HepG2 (cell line): ENCODE data around the gene TDRD9. TPM values are rescaled to one million over a fixed set of nuclear protein-coding genes. Genes with fewer than 3 reads are reported as not detected.
A peak's percentile ranks its signal among the peaks of the same experiment; 100 is the strongest.

Experiments used
- ARNTL ChIP-seq: sonication (generic); formaldehyde crosslinking; IDR thresholded peaks from 2 replicates; pipeline ENCODE4 v1.4.0; 2020; ENCODE audit warnings: mild to moderate bottlenecking, missing genetic modification reagents
- JUNB ChIP-seq: sonication (generic); formaldehyde crosslinking; IDR thresholded peaks from 2 replicates; pipeline ENCODE4 v1.8.0; 2022; ENCODE audit warnings: missing genetic modification reagents, mild to moderate bottlenecking, borderline replicate concordance
- KLF13 ChIP-seq: sonication (generic); formaldehyde crosslinking; IDR thresholded peaks from 2 replicates; pipeline ENCODE4 v1.4.0; 2020; ENCODE audit warnings: mild to moderate bottlenecking, missing genetic modification reagents
- MTA1 ChIP-seq: sonication (generic); formaldehyde crosslinking; IDR thresholded peaks from 2 replicates; pipeline ENCODE4 v1.4.0; 2020; ENCODE audit warnings: missing genetic modification reagents, mild to moderate bottlenecking, borderline replicate concordance
- NFE2L1 ChIP-seq: sonication (generic); formaldehyde crosslinking; IDR thresholded peaks from 2 replicates; pipeline ENCODE4 v1.4.0; 2020; ENCODE audit warnings: missing genetic modification reagents, mild to moderate bottlenecking, borderline replicate concordance
- POLR2AphosphoS5 ChIP-seq: IDR thresholded peaks from 2 replicates; pipeline ENCODE4 v1.6.1; 2012; ENCODE audit warnings: low read depth, low read length
- PRDM10 ChIP-seq: sonication (generic); formaldehyde crosslinking; IDR thresholded peaks from 2 replicates; pipeline ENCODE4 v1.4.0; 2020; ENCODE audit warnings: low read depth, missing genetic modification reagents
- REPIN1 ChIP-seq: sonication (generic); formaldehyde crosslinking; IDR thresholded peaks from 2 replicates; pipeline ENCODE4 v1.8.0; 2022; ENCODE audit warnings: missing genetic modification reagents, low read depth, mild to moderate bottlenecking, borderline replicate concordance
- RFX5 ChIP-seq: IDR thresholded peaks from 2 replicates; pipeline ENCODE4 v1.6.1; 2011; ENCODE audit warnings: low read depth, low read length, improper control_type of control experiment
- TEAD3 ChIP-seq: optimal IDR thresholded peaks from 2 replicates; pipeline ENCODE3; 2016; ENCODE audit warnings: borderline replicate concordance
- TIGD3 ChIP-seq: sonication (generic); formaldehyde crosslinking; IDR thresholded peaks from 2 replicates; pipeline ENCODE4 v1.5.1; 2020; ENCODE audit warnings: mild to moderate bottlenecking, missing genetic modification reagents, borderline replicate concordance
- ZNF17 ChIP-seq: sonication (generic); formaldehyde crosslinking; IDR thresholded peaks from 2 replicates; pipeline ENCODE4 v1.5.0; 2020; ENCODE audit warnings: mild to moderate bottlenecking, missing genetic modification reagents
- ZNF329 ChIP-seq: sonication (generic); formaldehyde crosslinking; IDR thresholded peaks from 2 replicates; pipeline ENCODE4 v1.9.0; 2021; ENCODE audit warnings: low read depth, mild to moderate bottlenecking, missing genetic modification reagents
- ZNF337 ChIP-seq: sonication (generic); formaldehyde crosslinking; IDR thresholded peaks from 2 replicates; pipeline ENCODE4 v1.5.1; 2020; ENCODE audit warnings: missing genetic modification reagents, low read depth, mild to moderate bottlenecking, borderline replicate concordance
- ZNF367 ChIP-seq: sonication (generic); formaldehyde crosslinking; IDR thresholded peaks from 2 replicates; pipeline ENCODE4 v1.4.0; 2020; ENCODE audit warnings: missing genetic modification reagents, borderline replicate concordance
- ZNF577 ChIP-seq: sonication (generic); formaldehyde crosslinking; IDR thresholded peaks from 2 replicates; pipeline ENCODE4 v1.4.0; 2020; ENCODE audit warnings: mild to moderate bottlenecking, low read depth, missing genetic modification reagents, borderline replicate concordance
- ZNF660 ChIP-seq: sonication (generic); formaldehyde crosslinking; IDR thresholded peaks from 2 replicates; pipeline ENCODE4 v1.5.1; 2020; ENCODE audit warnings: mild to moderate bottlenecking, low read depth, missing genetic modification reagents, borderline replicate concordance
- polyA plus RNA-seq, 8 experiments: library from polyadenylated mRNA; depleted of rRNA in 3 of 8; stranded (reverse) in 7 of 8; unstranded in 1 of 8; fragments of >200 nt; fragmentation: Illumina TruSeq in 4 of 8; extraction: Trizol in 4 of 8; gene quantifications; 2 replicates each; pipeline versions ENCODE4 v1.2.1 to v1.2.3, GENCODE V29; 2011 to 2016; ENCODE audit warnings: low read depth in 4 of 8, missing spikeins in 1 of 8, mixed read lengths in 1 of 8; ENCODE audit not compliant: insufficient read depth in 1 of 8
- total RNA-seq, 5 experiments: library from RNA; depleted of rRNA; stranded (reverse); fragments of >200 nt; fragmentation: Illumina TruSeq; extraction: Trizol; gene quantifications; 2 replicates each; pipeline ENCODE4 v1.2.3, GENCODE V29; 2016; ENCODE audit warnings: low read depth in 1 of 5
- TF ChIP-seq, protein P1 (sequence below): sonication (generic); formaldehyde crosslinking; IDR thresholded peaks from 2 replicates; pipeline ENCODE4 v1.9.0; 2021; ENCODE audit warnings: missing genetic modification reagents, mild to moderate bottlenecking, borderline replicate concordance
- TF ChIP-seq, protein P2 (sequence below): sonication (generic); formaldehyde crosslinking; IDR thresholded peaks from 2 replicates; pipeline ENCODE4 v1.8.1; 2023; ENCODE audit warnings: mild to moderate bottlenecking, missing genetic modification reagents
- TF ChIP-seq, protein P3 (sequence below): sonication (generic); formaldehyde crosslinking; IDR thresholded peaks from 2 replicates; pipeline ENCODE4 v1.8.1; 2023; ENCODE audit warnings: missing genetic modification reagents, mild to moderate bottlenecking, borderline replicate concordance

Gene TDRD9
- total and polyA plus RNA-seq, 2 of the 13 experiments (the other 11 are each of a cell fraction or from before 2014, with no cell fraction given): not detected

GRCh38 chr14:103920981-103921854, 7.0 kb upstream of the TDRD9 start (continued):
- TF ChIP-seq ZNF367: no peak
- TF ChIP-seq, protein P1, sequence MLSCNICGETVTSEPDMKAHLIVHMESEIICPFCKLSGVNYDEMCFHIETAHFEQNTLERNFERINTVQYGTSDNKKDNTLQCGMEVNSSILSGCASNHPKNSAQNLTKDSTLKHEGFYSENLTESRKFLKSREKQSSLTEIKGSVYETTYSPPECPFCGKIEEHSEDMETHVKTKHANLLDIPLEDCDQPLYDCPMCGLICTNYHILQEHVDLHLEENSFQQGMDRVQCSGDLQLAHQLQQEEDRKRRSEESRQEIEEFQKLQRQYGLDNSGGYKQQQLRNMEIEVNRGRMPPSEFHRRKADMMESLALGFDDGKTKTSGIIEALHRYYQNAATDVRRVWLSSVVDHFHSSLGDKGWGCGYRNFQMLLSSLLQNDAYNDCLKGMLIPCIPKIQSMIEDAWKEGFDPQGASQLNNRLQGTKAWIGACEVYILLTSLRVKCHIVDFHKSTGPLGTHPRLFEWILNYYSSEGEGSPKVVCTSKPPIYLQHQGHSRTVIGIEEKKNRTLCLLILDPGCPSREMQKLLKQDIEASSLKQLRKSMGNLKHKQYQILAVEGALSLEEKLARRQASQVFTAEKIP (CRISPR knock-in tag): no peak
- TF ChIP-seq ZNF17 (CRISPR knock-in tag): no peak
- no peak for TF ChIP-seq JUNB
- TF ChIP-seq REPIN1 (CRISPR knock-in tag): peak; percentile 42; the same call in 1 of the 2 replicates
- peak; percentile 94 for TF ChIP-seq POLR2AphosphoS5
- TF ChIP-seq, protein P2, sequence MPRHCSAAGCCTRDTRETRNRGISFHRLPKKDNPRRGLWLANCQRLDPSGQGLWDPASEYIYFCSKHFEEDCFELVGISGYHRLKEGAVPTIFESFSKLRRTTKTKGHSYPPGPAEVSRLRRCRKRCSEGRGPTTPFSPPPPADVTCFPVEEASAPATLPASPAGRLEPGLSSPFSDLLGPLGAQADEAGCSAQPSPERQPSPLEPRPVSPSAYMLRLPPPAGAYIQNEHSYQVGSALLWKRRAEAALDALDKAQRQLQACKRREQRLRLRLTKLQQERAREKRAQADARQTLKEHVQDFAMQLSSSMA (CRISPR knock-in tag): 0 out of 2 replicates have a peak, but pooled peaks have one; percentile 20
- 0 out of 2 replicates have a peak, but pooled peaks have one; percentile 59 for TF ChIP-seq NFE2L1 (CRISPR knock-in tag)
- TF ChIP-seq MTA1 (CRISPR knock-in tag): peak; percentile 75; the same call in 1 of the 2 replicates
- 0 out of 2 replicates have a peak, but pooled peaks have one; percentile 18 for TF ChIP-seq KLF13 (CRISPR knock-in tag)
- peak; percentile 78; the same call in 1 of the 2 replicates for TF ChIP-seq ZNF337 (CRISPR knock-in tag)
- TF ChIP-seq, protein P3, sequence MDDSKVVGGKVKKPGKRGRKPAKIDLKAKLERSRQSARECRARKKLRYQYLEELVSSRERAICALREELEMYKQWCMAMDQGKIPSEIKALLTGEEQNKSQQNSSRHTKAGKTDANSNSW: no peak
- TF ChIP-seq PRDM10 (CRISPR knock-in tag): 0 out of 2 replicates have a peak, but pooled peaks have one; percentile 34
- TF ChIP-seq TIGD3: no peak
- peak; percentile 29 for TF ChIP-seq TEAD3
- no peak for TF ChIP-seq ZNF660 (CRISPR knock-in tag)
- TF ChIP-seq ZNF329 (CRISPR knock-in tag): no peak; the same call in 1 of the 2 replicates
- TF ChIP-seq ZNF577: no peak
- no peak for TF ChIP-seq ARNTL (CRISPR knock-in tag)
- no peak for TF ChIP-seq RFX5
